Cardiac atrium fibroblast (primary cell): ENCODE measurements around the gene MRPL1. TPM values are rescaled to one million over a fixed set of nuclear protein-coding genes. Genes with fewer than 3 reads are reported as not detected.

Experiments used
- total RNA-seq: library from RNA; depleted of rRNA; stranded (reverse); fragments of >200 nt; gene quantifications from 2 replicates; pipeline ENCODE4 v1.2.3, GENCODE V29; 2015

Gene MRPL1
- 20.4 and 22.0 TPM in 2 replicates for total RNA-seq

GRCh38 chr4:77862478-77863216 is at the start of gene MRPL1:
TSS of gene MRPL1 (plus strand) at chr4:77862830. CDS start at chr4:77862849, 19 bp downstream.

DNA sequence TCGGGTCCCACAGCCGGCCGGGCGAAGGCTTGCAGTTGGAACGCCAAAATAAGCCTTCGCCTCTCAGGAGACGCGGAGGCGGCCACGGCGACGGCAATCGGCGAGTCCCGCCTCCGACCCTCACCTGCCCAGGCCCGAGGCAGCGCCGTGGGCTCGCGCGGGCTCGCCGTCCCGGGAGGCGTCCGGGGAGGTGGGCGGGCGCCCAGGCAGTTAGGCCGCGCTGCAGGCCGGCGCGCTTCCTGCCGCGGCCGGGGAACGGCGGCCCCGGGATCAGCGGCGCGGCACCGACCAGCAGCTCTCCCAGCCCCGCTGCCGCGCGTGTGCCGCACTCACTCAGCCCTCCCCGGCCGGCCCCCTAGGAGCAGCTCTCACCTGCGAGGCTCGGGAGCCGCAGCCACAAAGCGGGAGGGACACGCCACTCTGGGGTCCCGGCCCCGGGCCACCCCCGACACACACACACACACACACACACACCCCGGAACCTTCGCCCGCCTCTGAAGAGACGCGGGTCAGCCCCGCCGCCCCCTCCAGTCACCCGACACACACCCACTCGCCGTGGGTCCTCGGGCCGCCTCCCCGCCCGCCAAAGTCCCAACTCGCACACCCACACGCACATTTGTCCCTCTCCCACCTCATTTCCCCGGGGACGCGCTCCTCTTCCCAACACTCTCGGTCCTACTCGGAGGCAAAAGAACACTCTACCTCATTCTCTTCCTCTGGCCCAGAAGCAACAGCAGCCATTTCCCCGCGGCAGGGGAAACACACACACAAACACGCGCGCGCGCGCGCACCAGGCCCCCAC is 43.8 kb upstream of the MRPL1 start, which contains the start of gene CNOT6L:
TSS of gene CNOT6L (minus strand) at position 767 of the 802 bp plus-strand sequence. CDS start at position 707, 60 bp downstream.

Other genes starting within 250 kb of the MRPL1 start
- gene CNOT6L, start 43.5 kb upstream of the MRPL1 start, total RNA-seq = 8.3 and 11.7 TPM in 2 replicates
- gene FRAS1, start 194.5 kb downstream of the MRPL1 start, total RNA-seq = 8.5 and 10.0 TPM in 2 replicates